Stomach (tissue), 4 donors: ENCODE data around the gene NAALADL2.
A peak's percentile ranks its signal among the peaks of the same experiment; 100 is the strongest.

ENCODE experiments used
- EP300 ChIP-seq: sonication (generic); formaldehyde crosslinking; IDR thresholded peaks from one replicate; pipeline ENCODE4 v1.6.1; 2017; ENCODE audit warnings: antibody characterized with exemption
- POLR2A ChIP-seq, 4 donors: fragments of 450-650 bp; IDR thresholded peaks; one replicate each; pipeline ENCODE4 v1.6.1; 2016; ENCODE audit warnings: antibody characterized with exemption in 4 of 4, control low read depth in 2 of 4, mild to moderate bottlenecking in 1 of 4, moderate library complexity in 1 of 4
- POLR2AphosphoS5 ChIP-seq, 3 donors: sonication (generic); formaldehyde crosslinking; IDR thresholded peaks; one replicate each; pipeline ENCODE4 v1.6.1; 2016; ENCODE audit warnings: antibody characterized with exemption in 3 of 3
- TF ChIP-seq, protein P1 (sequence below), 7 experiments: fragments of 450-650 bp in 4 of 7; fragments of 200-600 bp in 3 of 7; sonication (generic) in 3 of 7; IDR thresholded peaks; one replicate each; pipeline ENCODE4 v1.5.1; 2016 to 2019; ENCODE audit warnings: antibody characterized with exemption in 7 of 7, control low read depth in 2 of 7, mild to moderate bottlenecking in 1 of 7

DNA sequence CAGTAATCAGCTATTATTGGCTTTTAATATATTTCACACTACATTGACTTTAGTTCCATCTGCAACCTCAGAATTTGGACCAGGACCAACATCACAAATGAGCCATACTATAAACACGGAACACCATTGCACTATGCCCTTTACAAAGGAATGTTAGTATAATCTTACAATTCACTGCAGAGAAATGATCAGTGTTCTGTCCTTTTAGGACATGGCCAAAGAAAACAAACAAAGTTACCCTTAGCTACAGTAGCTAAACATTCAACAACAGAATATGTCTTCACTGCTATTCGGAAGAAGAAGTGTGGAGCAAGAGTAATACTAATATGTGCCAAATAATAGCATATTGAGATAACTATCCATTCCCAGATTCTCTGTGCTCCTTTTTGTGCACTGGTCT, 90.4 kb downstream of the NAALADL2 start:
- TF ChIP-seq, protein P1, sequence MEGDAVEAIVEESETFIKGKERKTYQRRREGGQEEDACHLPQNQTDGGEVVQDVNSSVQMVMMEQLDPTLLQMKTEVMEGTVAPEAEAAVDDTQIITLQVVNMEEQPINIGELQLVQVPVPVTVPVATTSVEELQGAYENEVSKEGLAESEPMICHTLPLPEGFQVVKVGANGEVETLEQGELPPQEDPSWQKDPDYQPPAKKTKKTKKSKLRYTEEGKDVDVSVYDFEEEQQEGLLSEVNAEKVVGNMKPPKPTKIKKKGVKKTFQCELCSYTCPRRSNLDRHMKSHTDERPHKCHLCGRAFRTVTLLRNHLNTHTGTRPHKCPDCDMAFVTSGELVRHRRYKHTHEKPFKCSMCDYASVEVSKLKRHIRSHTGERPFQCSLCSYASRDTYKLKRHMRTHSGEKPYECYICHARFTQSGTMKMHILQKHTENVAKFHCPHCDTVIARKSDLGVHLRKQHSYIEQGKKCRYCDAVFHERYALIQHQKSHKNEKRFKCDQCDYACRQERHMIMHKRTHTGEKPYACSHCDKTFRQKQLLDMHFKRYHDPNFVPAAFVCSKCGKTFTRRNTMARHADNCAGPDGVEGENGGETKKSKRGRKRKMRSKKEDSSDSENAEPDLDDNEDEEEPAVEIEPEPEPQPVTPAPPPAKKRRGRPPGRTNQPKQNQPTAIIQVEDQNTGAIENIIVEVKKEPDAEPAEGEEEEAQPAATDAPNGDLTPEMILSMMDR (IDR thresholded peaks at IDR 0.05) = no peak
- TF ChIP-seq POLR2A (IDR thresholded peaks at IDR 0.05) (no peak), POLR2AphosphoS5 (IDR thresholded peaks at IDR 0.05) (peak in 1 of 3 donors; percentile 16), EP300 (no peak)
